NB4 (cell line): ENCODE data around the gene FRAS1.

Source experiments
- POLR2A ChIP-seq: IDR thresholded peaks from 2 replicates; pipeline ENCODE4 v1.6.1; 2011; ENCODE audit warnings: mild to moderate bottlenecking; ENCODE audit not compliant: insufficient read length; ENCODE audit errors: extremely low read depth
- TF ChIP-seq, protein P1 (sequence below): IDR thresholded peaks from one replicate; pipeline ENCODE4 v1.5.1; 2012; ENCODE audit warnings: low read depth, low read length

DNA sequence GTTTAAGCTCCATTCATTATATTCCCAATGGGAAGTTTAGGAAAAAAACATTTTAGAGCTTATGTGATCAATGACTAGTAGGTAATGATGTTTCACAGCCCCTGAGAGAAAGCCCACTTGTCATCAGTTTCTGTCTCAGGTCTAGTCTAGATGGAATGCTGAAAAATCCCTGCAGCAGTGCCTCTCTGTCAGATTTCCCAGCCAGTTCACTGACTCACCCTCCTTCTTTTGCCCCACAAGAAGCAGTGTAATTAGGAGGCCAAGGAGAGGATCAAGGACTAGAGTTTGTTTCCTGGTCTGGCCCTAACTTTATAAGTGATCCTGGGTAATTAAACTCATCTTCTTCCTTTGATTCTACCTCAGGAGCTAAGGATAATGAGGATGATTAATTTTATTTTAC is 375.8 kb downstream of the FRAS1 start:
- TF ChIP-seq, protein P1, sequence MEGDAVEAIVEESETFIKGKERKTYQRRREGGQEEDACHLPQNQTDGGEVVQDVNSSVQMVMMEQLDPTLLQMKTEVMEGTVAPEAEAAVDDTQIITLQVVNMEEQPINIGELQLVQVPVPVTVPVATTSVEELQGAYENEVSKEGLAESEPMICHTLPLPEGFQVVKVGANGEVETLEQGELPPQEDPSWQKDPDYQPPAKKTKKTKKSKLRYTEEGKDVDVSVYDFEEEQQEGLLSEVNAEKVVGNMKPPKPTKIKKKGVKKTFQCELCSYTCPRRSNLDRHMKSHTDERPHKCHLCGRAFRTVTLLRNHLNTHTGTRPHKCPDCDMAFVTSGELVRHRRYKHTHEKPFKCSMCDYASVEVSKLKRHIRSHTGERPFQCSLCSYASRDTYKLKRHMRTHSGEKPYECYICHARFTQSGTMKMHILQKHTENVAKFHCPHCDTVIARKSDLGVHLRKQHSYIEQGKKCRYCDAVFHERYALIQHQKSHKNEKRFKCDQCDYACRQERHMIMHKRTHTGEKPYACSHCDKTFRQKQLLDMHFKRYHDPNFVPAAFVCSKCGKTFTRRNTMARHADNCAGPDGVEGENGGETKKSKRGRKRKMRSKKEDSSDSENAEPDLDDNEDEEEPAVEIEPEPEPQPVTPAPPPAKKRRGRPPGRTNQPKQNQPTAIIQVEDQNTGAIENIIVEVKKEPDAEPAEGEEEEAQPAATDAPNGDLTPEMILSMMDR: no peak
- TF ChIP-seq POLR2A: no peak
